C4-2B (cell line): ENCODE results near the gene UNC119.

Experiments
- ZFX ChIP-seq: fragments of 450-650 bp; IDR thresholded peaks from 2 replicates; pipeline ENCODE4 v1.6.1; 2017
- TF ChIP-seq, protein P1 (sequence below): fragments of 450-650 bp; conservative IDR thresholded peaks from 2 replicates; pipeline ENCODE4 v1.5.1; 2017; ENCODE audit warnings: mild to moderate bottlenecking

DNA sequence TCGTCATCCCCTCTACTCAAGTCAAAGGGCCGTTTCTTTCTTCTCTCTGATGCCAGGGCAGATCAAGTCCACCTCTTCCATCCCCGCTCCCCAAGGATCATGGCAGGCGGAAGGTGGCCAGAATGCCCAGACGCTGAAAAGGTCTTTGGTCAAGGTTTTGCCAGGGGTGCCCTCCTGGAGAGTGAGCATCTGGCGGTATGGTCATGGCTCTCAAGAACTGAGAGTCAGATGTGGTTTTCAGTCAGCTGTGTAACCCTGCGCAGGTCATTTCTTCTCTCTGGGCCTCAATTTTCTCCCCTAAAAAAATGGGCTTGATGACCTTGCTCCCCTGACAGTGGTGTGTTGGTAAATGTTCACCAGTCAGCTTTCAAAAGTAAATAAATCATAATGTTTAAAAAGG is 33.8 kb downstream of the UNC119 start:
- TF ChIP-seq, protein P1, sequence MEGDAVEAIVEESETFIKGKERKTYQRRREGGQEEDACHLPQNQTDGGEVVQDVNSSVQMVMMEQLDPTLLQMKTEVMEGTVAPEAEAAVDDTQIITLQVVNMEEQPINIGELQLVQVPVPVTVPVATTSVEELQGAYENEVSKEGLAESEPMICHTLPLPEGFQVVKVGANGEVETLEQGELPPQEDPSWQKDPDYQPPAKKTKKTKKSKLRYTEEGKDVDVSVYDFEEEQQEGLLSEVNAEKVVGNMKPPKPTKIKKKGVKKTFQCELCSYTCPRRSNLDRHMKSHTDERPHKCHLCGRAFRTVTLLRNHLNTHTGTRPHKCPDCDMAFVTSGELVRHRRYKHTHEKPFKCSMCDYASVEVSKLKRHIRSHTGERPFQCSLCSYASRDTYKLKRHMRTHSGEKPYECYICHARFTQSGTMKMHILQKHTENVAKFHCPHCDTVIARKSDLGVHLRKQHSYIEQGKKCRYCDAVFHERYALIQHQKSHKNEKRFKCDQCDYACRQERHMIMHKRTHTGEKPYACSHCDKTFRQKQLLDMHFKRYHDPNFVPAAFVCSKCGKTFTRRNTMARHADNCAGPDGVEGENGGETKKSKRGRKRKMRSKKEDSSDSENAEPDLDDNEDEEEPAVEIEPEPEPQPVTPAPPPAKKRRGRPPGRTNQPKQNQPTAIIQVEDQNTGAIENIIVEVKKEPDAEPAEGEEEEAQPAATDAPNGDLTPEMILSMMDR = no peak
- TF ChIP-seq ZFX = no peak
